Myocyte (in vitro differentiated cells): ENCODE results near the gene RMI2. TPM values are rescaled to one million over a fixed set of nuclear protein-coding genes. Genes with fewer than 3 reads are reported as not detected.

Source experiments
- DNase-seq: peaks from one replicate; pipeline ENCODE4 v3.0.0-alpha.2; 2012; ENCODE audit warnings: low read depth
- microRNA-seq: library from miRNA; unstranded; fragments of <30 nt; microRNA quantifications from one replicate; pipeline ENCODE4, GENCODE V29; 2016
- total RNA-seq: library from RNA; depleted of rRNA; stranded (reverse); fragments of >200 nt; gene quantifications from 2 replicates; pipeline ENCODE4 v1.2.3, GENCODE V29; 2014

RMI2 gene
- total RNA-seq, 1 donor from 2014 or later: 1.7 TPM

GRCh38 chr16:11396241-11397048 is 51.2 kb downstream of the RMI2 start:
- DNase-seq: peak; percentile 87

- no peak for DNase-seq
Measured at GRCh38 chr16:11398136-11398535, 52.9 kb downstream of the RMI2 start.

- no peak for DNase-seq
Measured at GRCh38 chr16:11398851-11399250, 53.6 kb downstream of the RMI2 start.

- no peak for DNase-seq
Measured at GRCh38 chr16:11399261-11399831, 54.1 kb downstream of the RMI2 start.

GRCh38 chr16:11400076-11400475 is 54.8 kb downstream of the RMI2 start:
- no peak for DNase-seq

Small RNA genes within 50 kb of the gene (microRNA-seq; reads per million reads assigned to microRNA genes)
- gene MIR548H2: not detected

Other genes with a start within 250 kb of the RMI2 start
- 1.2 and 1.5 TPM in 2 replicates for gene SOCS1, start 89.3 kb upstream of the RMI2 start, total RNA-seq
- not detected in 2 replicates for gene TNP2, start 76.1 kb upstream of the RMI2 start, total RNA-seq
- gene PRM3, start 71.8 kb upstream of the RMI2 start, total RNA-seq: not detected in 2 replicates
- gene PRM2, start 69.0 kb upstream of the RMI2 start, total RNA-seq: not detected in 2 replicates
- not detected in 2 replicates for gene PRM1, start 64.1 kb upstream of the RMI2 start, total RNA-seq
- gene LITAF, start 241.5 kb downstream of the RMI2 start, total RNA-seq: 3.3 and 5.3 TPM in 2 replicates